ENCODE data around the gene COMMD1.
"Not testable (repeated sequence)": the region's sequence is repeated elsewhere in the genome, so short reads cannot be mapped to it uniquely, and the experiment has no call there.

The COMMD1 gene

DNA sequence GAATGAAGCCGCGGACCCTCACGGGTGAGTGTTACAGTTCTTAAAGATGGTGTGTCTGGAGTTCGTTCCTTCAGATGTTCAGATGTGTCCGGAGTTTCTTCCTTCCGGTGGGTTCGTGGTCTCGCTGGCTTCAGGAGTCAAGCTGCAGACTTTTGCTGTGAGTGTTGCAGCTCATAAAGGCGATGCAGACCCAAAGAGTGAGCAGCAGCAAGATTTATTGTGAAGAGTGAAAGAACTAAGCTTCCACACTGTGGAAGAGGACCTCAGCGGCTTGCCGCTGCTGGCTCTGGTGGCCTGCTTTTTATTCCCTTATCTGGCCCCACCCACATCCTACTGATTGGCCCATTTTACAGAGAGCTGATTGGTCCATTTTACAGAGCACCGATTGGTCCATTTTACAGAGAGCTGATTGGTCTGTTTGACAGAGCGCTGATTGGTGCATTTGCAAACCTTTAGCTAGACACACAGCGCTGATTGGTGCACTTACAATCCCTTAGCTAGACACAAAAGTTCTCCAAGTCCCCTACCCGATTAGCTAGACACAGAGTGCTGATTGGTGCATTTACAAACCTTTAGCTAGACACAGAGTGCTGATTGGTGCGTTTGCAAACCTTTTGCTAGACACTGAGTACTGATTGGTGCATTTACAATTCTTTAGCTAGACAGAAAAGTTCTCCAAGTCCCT lies 136.4 kb downstream of the COMMD1 start:
- not testable (repeated sequence) for H3K4me3 Mint-ChIP-seq, H3K36me3 Mint-ChIP-seq, DNase-seq, H3K27me3 Mint-ChIP-seq, H3K27ac Mint-ChIP-seq
- H3K4me1 Mint-ChIP-seq, result peaks cover 23% of the 10 kb centered on the region
- peaks cover 12% of the 10 kb centered on the region for H3K9me3 Mint-ChIP-seq
- CTCF ChIA-PET, result interaction anchor here (0.6 kb wide), 1 partner anchor 144 kb away, joined by 3 read pairs; no protein-coding TSS in a partner anchor

DNA sequence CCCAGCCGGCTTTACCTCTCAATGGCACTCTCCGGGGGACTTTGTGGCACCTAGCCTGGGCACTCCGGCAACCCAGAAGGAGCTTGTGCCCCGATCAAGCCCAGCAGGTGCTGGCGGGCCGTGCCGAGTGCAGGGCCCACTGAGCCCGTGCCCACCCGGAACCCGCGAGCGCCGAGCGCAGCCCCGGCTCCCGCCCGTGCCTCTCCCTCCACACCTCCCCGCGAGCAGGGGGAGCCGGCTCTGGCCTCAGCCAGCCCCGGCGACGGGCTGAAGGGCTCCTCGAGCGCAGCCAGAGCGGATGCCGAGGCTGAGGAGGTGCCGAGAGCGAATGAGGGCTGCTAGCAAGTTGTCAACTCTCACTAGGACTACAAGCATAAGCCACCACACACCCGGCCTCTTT lies 136.9 kb downstream of the COMMD1 start:
- Mint-ChIP-seq H3K4me1 (peaks cover 23% of the 10 kb centered on the region), H3K4me3 (no peak overlapping the region), H3K36me3 (peaks cover 3% of the 10 kb centered on the region), H3K27ac (no peak overlapping the region), H3K27me3 (no peaks in the 10 kb centered on the region), H3K9me3 (peaks cover 12% of the 10 kb centered on the region)
- DNase-seq, result no peak
- CTCF ChIA-PET, result interaction anchor here (0.6 kb wide), 1 partner anchor 144 kb away, joined by 3 read pairs; no protein-coding TSS in a partner anchor

DNA sequence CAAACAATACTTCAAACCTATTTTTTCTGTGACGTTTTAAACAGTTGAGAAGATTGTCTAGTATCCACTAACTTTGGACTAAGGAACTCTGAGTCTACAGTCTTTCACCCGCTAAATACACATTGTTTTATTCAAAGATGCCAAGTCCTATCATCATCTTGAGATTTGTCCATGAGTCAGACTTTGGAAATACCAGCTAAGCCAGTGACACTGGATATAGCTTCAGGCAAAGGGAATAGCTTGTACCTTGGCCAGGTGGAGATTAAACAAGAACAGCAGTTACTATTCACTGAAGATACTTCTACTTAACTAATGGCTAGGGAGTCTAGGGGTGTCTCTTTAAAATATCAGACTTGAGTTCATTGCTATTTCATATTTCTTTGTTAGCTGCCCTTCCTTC lies 137.5 kb downstream of the COMMD1 start:
- Mint-ChIP-seq H3K36me3 (peaks cover 3% of the 10 kb centered on the region), H3K4me3 (no peak overlapping the region), H3K4me1 (peaks cover 21% of the 10 kb centered on the region), H3K27ac (no peak overlapping the region), H3K9me3 (peaks cover 12% of the 10 kb centered on the region), H3K27me3 (no peaks in the 10 kb centered on the region)
- CTCF ChIA-PET, result no interaction called here
- no peak for DNase-seq

DNA sequence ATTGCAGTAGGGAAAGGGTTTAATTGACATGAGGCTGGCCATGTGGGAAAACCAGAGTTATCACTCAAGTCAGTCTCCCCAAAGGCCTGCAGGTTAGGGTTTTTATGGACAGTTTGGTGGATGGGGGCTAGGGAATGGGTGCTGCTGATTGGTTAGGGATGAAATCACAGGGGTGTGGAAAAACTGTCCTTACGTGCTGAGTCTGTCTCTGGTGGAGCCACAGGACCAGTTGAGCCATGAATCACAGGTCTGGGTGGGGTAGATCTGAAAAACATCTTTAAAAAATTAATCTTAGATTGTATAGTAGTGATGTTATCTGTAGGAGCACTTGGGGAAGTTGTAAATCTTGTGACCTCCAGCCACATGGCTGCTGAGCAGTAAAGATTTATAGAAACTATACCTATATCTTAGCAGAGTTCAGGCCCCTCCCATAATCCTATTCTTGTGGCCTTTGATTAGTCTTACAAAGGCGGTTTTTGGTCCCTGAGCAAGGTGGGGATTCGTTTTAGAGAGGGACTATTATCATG lies 139.6 kb downstream of the COMMD1 start:
- no peak for DNase-seq
- Mint-ChIP-seq H3K27ac (no peak overlapping the region), H3K27me3 (no peaks in the 10 kb centered on the region), H3K9me3 (peaks cover 12% of the 10 kb centered on the region), H3K4me3 (no peak overlapping the region), H3K4me1 (peaks cover 5% of the 10 kb centered on the region), H3K36me3 (peaks cover 3% of the 10 kb centered on the region)
- CTCF ChIA-PET, result no interaction called here

DNA sequence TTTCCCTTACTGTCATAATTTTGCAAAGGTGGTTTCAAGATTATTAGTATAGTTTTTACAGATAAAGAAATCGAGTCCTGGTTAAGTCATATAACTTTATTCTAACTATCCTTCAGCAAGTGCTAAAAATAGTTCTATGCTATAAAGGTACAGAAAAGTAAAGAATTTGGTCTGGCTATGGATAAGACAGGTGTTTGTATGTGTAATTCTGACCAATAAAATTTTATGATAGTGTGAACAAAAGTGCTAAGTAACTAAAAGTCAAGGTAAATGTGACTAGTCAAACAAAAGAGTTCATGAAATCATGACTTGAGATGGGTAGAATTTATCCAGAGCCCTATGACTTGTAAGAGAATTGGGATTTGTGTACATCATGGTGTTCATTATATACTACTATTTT lies 140.7 kb downstream of the COMMD1 start:
- H3K27me3 Mint-ChIP-seq, result no peaks in the 10 kb centered on the region
- H3K4me1 Mint-ChIP-seq, result peaks cover 3% of the 10 kb centered on the region
- CTCF ChIA-PET, result no interaction called here
- no peak overlapping the region for H3K27ac Mint-ChIP-seq
- H3K4me3 Mint-ChIP-seq, result no peak overlapping the region
- peaks cover 12% of the 10 kb centered on the region for H3K9me3 Mint-ChIP-seq
- DNase-seq, result no peak
- peaks cover 3% of the 10 kb centered on the region for H3K36me3 Mint-ChIP-seq

DNA sequence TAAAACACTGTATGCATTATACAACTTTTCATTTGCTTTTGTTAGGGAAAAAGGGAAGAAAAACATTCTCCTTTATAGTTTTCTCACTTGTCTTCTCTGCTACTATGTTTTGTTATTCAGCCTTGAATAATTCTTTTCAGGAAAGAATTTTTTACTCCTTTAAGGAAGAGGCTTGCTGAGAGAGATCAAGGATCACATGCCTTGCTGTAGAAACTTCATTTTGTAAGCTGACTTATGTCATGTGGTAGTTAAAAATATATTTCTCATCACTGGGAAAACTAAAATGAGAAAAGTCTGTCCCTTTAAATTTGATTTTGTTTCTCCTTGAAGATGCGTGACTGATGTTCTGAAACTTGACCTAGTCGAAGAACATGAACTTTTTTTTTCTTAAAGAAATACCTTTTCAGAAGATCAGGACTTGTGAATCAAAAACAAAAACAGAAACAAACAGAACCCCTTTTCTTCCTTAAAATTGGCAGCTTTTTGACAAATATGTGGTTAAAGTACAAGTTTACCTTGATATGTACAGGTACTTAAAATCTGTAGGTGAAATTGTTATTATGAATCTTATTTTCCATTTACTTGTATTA lies 145.1 kb downstream of the COMMD1 start:
- no peaks in the 10 kb centered on the region for H3K9me3 Mint-ChIP-seq
- DNase-seq, result no peak
- H3K4me3 Mint-ChIP-seq, result no peak overlapping the region
- CTCF ChIA-PET, result no interaction called here
- no peaks in the 10 kb centered on the region for H3K4me1 Mint-ChIP-seq
- H3K36me3 Mint-ChIP-seq, result no peaks in the 10 kb centered on the region
- H3K27ac Mint-ChIP-seq, result no peak overlapping the region
- no peaks in the 10 kb centered on the region for H3K27me3 Mint-ChIP-seq

DNA sequence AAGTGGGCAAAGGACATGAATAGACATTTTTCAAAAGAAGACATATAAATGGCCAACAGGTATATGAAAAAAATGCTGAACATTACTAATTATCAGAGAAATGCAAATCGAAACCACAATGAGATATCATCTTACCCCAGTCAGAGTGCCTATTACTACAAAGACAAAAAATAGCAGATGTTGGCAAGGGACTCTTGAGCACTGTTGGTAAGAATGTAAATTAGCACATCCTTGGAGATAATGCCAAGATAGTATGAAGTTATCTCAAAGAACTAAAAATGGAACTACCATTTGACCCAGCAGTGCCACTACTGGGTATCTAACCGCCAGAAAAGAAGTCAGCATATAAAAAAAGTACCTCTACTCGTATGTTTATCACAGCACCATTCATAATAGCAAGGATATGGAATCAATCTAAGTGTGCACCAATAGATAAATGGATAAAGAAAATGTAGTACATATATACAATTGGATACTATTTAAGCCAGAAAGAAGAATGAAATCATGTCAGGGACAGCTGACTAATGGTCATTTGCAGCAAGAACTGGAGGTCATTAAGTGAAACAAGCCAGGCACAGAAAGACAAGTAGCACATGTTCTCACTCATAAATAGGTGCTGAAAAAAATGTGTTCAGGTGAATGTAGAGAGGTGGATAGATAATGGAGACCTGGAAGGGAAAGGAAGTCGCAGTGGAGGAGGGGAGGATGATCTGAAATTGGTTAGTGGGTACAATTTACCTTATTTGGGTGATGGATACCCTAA lies 148.7 kb downstream of the COMMD1 start:
- no peak for DNase-seq
- Mint-ChIP-seq H3K27me3 (no peaks in the 10 kb centered on the region), H3K9me3 (no peaks in the 10 kb centered on the region), H3K4me3 (no peak overlapping the region), H3K27ac (no peak overlapping the region), H3K36me3 (no peaks in the 10 kb centered on the region), H3K4me1 (no peaks in the 10 kb centered on the region)
- CTCF ChIA-PET, result no interaction called here

DNA sequence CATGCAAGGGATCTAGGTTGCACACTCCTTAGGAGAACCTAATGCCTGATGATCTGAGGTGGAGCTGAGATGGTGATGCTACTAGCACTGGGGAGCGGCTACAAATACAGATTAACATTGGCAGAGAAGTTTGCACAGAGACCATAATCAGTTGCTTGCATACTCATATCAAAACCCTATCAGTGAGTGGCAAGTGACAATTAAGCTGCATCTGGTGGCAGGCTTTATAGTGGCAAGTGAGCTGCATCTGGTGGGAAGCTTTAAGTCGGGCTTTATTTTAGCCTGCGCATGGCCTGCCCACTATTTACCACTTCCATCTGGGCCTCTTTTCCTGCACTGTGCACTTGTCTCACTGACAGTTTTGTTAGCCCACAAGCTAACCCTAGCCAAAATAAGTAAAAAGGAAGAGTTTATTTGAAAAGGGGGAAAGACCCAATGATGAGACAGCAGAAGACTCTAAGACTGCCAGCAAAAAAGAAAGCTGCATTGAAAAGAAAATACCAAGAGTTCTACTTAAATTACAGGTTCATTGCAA lies 149.5 kb downstream of the COMMD1 start:
- Mint-ChIP-seq H3K27me3 (no peaks in the 10 kb centered on the region), H3K27ac (no peak overlapping the region), H3K36me3 (no peaks in the 10 kb centered on the region), H3K4me1 (no peaks in the 10 kb centered on the region), H3K9me3 (no peaks in the 10 kb centered on the region), H3K4me3 (no peak overlapping the region)
- DNase-seq, result no peak
- CTCF ChIA-PET, result interaction anchor here (0.6 kb wide), 1 partner anchor 14 kb away, joined by 3 read pairs; no protein-coding TSS in a partner anchor

DNA sequence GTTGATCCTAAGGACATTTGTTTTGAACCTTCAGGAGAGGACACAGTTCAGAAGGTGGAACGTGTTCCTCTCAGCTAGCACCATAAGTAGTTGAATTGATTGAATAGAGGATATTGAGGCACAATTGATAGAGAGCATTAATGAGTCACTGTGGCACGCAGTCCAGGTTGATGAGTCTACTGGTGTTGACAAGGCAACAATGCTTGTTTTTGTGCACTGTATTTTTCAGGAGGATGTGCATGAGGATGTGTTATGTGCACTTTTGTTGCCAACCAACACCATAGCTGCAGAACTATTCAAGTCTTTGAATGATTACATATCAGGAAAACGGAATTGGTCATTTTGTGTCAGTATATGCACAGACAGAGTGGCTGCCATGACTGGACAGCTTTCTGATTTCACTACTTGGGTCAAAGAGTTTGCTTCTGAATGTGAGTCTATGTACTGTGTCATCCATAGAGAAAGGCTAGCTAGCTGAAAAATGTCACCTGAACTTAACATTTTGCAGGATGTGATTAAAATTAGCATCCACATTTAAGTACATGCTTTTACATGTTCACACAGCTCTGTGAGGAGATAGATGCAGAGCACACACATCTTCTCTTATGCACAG lies 150.4 kb downstream of the COMMD1 start:
- Mint-ChIP-seq H3K27ac (no peak overlapping the region), H3K4me3 (no peak overlapping the region), H3K9me3 (no peaks in the 10 kb centered on the region), H3K4me1 (no peaks in the 10 kb centered on the region), H3K36me3 (no peaks in the 10 kb centered on the region), H3K27me3 (no peaks in the 10 kb centered on the region)
- CTCF ChIA-PET, result no interaction called here
- no peak for DNase-seq

DNA sequence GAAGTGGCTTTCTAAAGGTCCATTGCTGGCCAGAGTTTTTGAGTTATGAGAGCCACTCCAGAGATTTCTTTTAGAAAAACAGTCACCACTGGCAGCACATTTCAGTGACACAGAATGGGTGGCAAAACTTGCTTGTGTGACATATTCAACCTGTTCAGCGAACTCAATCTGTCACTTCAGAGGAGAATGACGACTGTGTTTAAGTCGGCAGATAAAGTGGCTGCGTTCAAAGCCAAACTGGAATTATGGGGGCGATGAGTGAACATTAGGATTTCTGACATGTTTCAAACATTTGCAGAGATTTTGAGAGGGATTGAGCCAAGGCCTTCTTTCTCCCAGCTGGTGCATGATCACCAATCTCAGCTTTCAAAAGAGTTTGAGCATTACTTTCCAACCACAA lies 150.9 kb downstream of the COMMD1 start:
- Mint-ChIP-seq H3K36me3 (no peaks in the 10 kb centered on the region), H3K4me1 (no peaks in the 10 kb centered on the region), H3K27ac (no peak overlapping the region), H3K4me3 (no peak overlapping the region), H3K9me3 (no peaks in the 10 kb centered on the region), H3K27me3 (no peaks in the 10 kb centered on the region)
- CTCF ChIA-PET, result no interaction called here
- DNase-seq, result no peak

DNA sequence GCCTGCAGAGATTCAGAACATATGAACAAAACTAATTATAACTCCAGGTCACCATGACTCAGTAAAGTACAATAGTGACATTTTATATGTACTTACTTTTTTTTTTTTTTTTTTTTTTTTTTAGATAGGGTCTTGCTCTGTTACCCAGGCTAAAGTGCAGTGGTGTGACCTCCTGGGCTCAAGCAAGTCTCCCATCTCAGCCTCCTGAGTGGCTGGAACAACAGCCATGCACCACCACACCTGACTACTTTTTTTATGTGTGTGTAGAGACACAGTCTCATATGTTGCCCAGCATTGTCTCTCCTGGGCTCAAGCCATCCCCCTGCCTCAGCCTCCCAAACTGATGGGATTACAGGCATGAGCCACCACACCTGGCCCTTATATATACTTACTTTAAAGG lies 159.8 kb downstream of the COMMD1 start:
- DNase-seq, result no peak
- no peak overlapping the region for H3K27ac Mint-ChIP-seq
- no peak overlapping the region for H3K4me3 Mint-ChIP-seq
- H3K9me3 Mint-ChIP-seq, result no peaks in the 10 kb centered on the region
- peaks cover 2% of the 10 kb centered on the region for H3K36me3 Mint-ChIP-seq
- CTCF ChIA-PET, result no interaction called here
- peaks cover 2% of the 10 kb centered on the region for H3K4me1 Mint-ChIP-seq
- no peaks in the 10 kb centered on the region for H3K27me3 Mint-ChIP-seq

DNA sequence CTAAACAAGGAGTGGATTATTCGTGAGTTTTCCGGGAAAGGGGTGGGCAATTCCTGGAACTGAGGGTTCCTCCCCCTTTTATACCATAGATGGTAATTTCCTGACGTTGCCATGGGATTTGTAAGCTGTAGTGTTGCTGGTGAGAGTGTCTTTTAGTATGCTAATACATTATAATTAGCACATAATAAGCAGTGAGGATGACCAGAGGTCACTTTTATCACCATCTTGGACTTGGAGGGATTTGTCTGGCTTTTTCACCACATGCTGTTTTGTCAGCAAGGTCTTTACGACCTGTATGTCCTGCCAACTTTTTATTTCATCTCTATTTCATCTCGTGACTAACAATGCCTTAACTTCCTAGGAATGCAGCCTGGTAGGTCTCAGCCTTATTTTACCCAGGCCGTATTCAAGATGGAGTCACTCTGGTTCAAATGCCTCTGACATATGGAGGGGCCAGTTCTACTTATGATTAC lies 165.7 kb downstream of the COMMD1 start:
- Mint-ChIP-seq H3K4me3 (no peak overlapping the region), H3K27me3 (no peaks in the 10 kb centered on the region), H3K9me3 (peaks cover 12% of the 10 kb centered on the region), H3K27ac (no peak overlapping the region), H3K4me1 (peaks cover 5% of the 10 kb centered on the region), H3K36me3 (peaks cover 2% of the 10 kb centered on the region)
- CTCF ChIA-PET, result no interaction called here
- no peak for DNase-seq

DNA sequence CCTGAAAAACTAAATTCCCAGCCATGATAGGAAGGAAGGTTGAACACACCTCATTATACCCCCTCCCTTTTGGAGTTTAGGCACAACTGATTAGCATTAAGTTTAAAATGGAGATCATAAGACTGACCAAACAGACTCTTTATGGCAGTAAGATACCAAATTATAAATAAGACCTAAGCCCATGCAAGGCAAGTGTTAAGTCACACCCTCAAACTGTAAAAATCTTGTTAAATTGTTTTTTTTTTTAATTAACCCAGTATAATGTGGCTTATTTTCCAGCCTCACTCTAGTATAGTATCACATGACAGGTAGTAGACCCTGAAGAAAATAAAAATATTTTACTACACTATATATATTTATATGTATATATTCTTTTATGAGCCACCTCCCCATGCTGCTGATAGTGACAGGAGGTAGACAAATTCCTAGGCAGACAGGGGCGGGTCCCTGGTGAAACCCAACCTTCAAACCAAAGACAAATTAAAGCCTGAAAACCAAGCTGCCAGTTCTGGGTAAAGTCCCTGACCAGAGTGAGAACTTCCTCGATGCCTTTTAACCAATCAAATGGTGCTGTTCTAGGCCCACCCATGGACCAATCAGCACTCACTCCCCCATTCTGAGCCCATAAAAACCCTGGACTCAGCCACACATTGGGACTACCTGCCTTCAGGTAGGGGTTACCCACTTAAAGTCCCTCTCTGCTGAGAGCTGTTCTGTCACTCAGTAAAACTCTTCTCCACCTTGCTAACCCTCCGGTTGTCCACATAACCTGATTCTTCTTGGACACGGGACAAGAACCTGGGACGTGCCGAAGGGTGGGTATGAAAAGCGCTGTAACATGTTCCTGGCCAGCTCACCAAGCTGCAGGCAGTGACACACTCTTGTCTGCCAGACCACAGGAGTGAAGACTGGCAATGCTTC lies 166.5 kb downstream of the COMMD1 start:
- H3K36me3 Mint-ChIP-seq, result peaks cover 2% of the 10 kb centered on the region
- no peak overlapping the region for H3K4me3 Mint-ChIP-seq
- no peak overlapping the region for H3K27ac Mint-ChIP-seq
- H3K27me3 Mint-ChIP-seq, result no peaks in the 10 kb centered on the region
- H3K9me3 Mint-ChIP-seq, result peaks cover 12% of the 10 kb centered on the region
- no peak for DNase-seq
- peaks cover 5% of the 10 kb centered on the region for H3K4me1 Mint-ChIP-seq
- CTCF ChIA-PET, result no interaction called here

All from activated naive CD4-positive, alpha-beta T cell treated with anti-CD3 and anti-CD28 coated beads, Interleukin-2, amount 10 ng/mL, durations not matched to agents 7 days and 5 days (primary cell).